Measurements from ENCODE around the gene GALNT16. TPM values are rescaled to one million over a fixed set of nuclear protein-coding genes. Genes with fewer than 3 reads are reported as not detected.

The GALNT16 gene
- total RNA-seq, 4 donors from 2014 or later, result 4.4 to 47.9 (median 11.6) TPM

DNA sequence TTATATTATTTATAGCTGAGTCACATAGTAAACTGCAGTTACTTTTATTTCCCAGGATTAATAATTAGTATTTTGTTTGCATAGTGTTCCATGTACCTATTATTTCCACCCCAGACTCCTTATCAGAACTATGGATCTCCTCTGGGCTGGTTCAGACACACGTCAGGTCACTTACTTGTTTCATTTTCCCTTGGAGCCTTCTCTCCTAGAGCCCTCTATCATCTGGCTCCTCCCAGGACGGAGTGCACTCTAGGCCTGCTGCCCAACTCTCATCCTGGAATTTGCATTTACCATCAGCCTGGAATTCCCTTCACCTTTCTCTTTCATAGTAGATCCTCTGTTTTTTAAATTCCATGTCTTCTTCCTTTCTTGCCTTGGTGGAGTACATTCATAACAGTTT is 28.5 kb upstream of the GALNT16 start:
- TF ChIP-seq POLR2A (IDR thresholded peaks at IDR 0.05), result no peak
- TF ChIP-seq, protein P1, sequence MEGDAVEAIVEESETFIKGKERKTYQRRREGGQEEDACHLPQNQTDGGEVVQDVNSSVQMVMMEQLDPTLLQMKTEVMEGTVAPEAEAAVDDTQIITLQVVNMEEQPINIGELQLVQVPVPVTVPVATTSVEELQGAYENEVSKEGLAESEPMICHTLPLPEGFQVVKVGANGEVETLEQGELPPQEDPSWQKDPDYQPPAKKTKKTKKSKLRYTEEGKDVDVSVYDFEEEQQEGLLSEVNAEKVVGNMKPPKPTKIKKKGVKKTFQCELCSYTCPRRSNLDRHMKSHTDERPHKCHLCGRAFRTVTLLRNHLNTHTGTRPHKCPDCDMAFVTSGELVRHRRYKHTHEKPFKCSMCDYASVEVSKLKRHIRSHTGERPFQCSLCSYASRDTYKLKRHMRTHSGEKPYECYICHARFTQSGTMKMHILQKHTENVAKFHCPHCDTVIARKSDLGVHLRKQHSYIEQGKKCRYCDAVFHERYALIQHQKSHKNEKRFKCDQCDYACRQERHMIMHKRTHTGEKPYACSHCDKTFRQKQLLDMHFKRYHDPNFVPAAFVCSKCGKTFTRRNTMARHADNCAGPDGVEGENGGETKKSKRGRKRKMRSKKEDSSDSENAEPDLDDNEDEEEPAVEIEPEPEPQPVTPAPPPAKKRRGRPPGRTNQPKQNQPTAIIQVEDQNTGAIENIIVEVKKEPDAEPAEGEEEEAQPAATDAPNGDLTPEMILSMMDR (IDR thresholded peaks at IDR 0.05), result no peak
- H3K36me3 ChIP-seq, result peaks cover 0 to 49% (median 0%) of the 10 kb centered on the region in 3 donors
- H3K4me1 ChIP-seq, result no peaks in the 10 kb centered on the region
- no peak overlapping the region for H3K27ac ChIP-seq
- no peaks in the 10 kb centered on the region for H3K27me3 ChIP-seq
- no peak for DNase-seq
- no peak overlapping the region for H3K4me3 ChIP-seq
- no peaks in the 10 kb centered on the region for H3K9me3 ChIP-seq

DNA sequence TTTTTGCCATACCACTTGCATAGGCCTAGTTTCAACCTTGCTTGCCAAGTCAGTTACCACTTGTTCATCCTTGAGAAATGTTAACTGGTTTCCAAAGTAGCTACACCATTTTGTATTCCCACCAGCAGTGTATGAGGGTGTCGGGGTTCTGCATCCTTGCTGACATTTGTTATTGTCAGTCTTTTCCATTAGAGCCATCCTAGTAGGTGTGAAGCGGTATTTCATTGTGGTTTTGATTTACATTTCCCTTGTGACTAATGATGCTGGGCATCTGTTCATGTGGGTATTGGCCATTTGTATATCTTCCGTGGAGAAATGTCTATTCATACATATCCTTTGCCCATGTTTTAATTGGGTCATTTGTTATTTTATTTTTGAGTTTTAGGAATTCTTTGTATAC is 27.6 kb upstream of the GALNT16 start:
- TF ChIP-seq, protein P1 (IDR thresholded peaks at IDR 0.05), result no peak
- no peak for TF ChIP-seq POLR2A (IDR thresholded peaks at IDR 0.05)
- Histone ChIP-seq H3K4me1 (no peaks in the 10 kb centered on the region), H3K4me3 (no peak overlapping the region), H3K36me3 (peaks cover 0 to 58% (median 0%) of the 10 kb centered on the region in 3 donors), H3K27me3 (no peaks in the 10 kb centered on the region), H3K9me3 (no peaks in the 10 kb centered on the region), H3K27ac (no peak overlapping the region)
- no peak for DNase-seq

DNA sequence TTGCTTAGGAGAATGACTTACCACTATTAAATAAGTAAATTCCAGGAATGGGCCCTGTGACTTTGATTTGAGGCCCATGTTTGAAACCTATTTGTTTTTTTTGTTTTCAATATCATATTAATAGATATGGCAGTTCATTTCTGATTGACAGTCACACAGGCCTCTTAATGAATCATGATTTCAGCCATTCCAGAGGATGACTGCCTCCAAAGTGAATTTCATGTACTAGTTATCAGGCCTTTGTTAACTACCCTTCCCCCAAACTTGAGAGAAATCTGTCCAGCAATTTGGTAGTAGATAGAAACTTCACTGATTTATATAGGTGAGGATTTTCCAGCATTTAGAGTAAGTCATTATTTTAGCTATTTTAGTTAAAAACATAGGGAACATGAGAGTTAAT is 25.9 kb upstream of the GALNT16 start:
- H3K27me3 ChIP-seq, result no peaks in the 10 kb centered on the region
- H3K4me1 ChIP-seq, result no peaks in the 10 kb centered on the region
- TF ChIP-seq, protein P1 (IDR thresholded peaks at IDR 0.05), result no peak
- TF ChIP-seq POLR2A (IDR thresholded peaks at IDR 0.05), result no peak
- H3K27ac ChIP-seq, result no peak overlapping the region
- no peaks in the 10 kb centered on the region for H3K9me3 ChIP-seq
- peaks cover 0 to 72% (median 0%) of the 10 kb centered on the region in 3 donors for H3K36me3 ChIP-seq
- H3K4me3 ChIP-seq, result no peak overlapping the region
- no peak for DNase-seq

DNA sequence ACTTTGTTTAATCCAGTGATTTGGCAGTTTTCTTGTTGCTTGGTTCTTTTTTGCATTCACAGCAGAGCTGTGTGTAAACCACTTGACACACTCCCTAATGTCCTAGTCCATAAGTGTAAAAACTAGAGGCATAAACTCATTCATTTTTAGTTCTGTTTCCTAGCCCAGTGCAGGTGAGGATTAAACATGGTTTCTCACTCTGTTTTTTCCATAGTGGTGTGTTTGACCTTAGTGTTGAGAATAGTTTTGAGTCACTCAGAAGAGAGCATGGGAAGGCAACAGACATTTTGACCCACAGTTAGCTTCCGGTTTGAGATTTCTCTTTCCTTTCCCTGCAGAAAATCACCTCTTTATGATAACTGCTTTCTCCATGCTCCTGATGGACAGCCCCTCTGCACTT is 24.2 kb upstream of the GALNT16 start:
- no peak overlapping the region for H3K4me3 ChIP-seq
- no peak overlapping the region for H3K27ac ChIP-seq
- TF ChIP-seq, protein P1 (IDR thresholded peaks at IDR 0.05), result no peak
- no peak for TF ChIP-seq POLR2A (IDR thresholded peaks at IDR 0.05)
- no peaks in the 10 kb centered on the region for H3K4me1 ChIP-seq
- H3K36me3 ChIP-seq, result peaks cover 0 to 69% (median 0%) of the 10 kb centered on the region in 3 donors
- no peak for DNase-seq
- H3K27me3 ChIP-seq, result no peaks in the 10 kb centered on the region
- H3K9me3 ChIP-seq, result no peaks in the 10 kb centered on the region

DNA sequence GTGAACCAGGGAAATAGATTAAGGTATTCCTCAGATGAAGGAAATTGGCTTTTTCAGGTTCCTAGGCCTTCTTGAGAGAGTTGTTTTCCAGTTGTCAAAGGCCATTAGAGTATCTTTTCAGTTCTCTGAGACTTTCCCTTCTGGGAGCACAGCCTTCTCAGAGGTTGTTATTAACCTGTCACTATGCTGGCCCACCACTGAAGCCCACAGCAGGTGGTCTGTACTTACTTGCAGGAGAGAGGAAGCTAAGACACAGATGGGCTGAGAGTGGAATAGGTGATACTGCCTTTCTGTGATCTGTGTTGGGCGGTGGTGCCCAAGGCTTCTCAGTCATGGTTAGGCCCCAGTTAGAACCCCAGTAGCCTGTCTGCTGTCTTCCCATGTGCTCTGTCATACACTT is 22.8 kb upstream of the GALNT16 start:
- no peak overlapping the region for H3K27ac ChIP-seq
- no peaks in the 10 kb centered on the region for H3K27me3 ChIP-seq
- H3K9me3 ChIP-seq, result no peaks in the 10 kb centered on the region
- no peak overlapping the region for H3K4me3 ChIP-seq
- peaks cover 0 to 70% (median 0%) of the 10 kb centered on the region in 3 donors for H3K36me3 ChIP-seq
- TF ChIP-seq, protein P1 (IDR thresholded peaks at IDR 0.05), result no peak
- TF ChIP-seq POLR2A (IDR thresholded peaks at IDR 0.05), result no peak
- DNase-seq, result no peak
- H3K4me1 ChIP-seq, result peaks cover 0 to 4% (median 0%) of the 10 kb centered on the region in 4 donors

DNA sequence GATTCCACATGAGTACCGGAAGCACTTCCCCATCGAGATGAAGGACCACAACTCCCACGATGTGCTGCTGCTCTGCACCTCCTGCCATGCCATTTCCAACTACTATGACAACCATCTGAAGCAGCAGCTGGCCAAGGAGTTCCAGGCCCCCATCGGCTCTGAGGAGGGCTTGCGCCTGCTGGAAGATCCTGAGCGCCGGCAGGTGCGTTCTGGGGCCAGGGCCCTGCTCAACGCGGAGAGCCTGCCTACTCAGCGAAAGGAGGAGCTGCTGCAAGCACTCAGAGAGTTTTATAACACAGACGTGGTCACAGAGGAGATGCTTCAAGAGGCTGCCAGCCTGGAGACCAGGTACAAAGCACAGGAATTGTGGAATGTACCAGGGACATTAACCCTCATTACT is 22.4 kb upstream of the GALNT16 start:
- no peak for DNase-seq
- H3K27me3 ChIP-seq, result no peaks in the 10 kb centered on the region
- H3K4me1 ChIP-seq, result peaks cover 0 to 4% (median 0%) of the 10 kb centered on the region in 4 donors
- H3K27ac ChIP-seq, result no peak overlapping the region
- no peaks in the 10 kb centered on the region for H3K9me3 ChIP-seq
- no peak overlapping the region for H3K4me3 ChIP-seq
- TF ChIP-seq, protein P1 (IDR thresholded peaks at IDR 0.05), result no peak
- TF ChIP-seq POLR2A (IDR thresholded peaks at IDR 0.05), result no peak
- peaks cover 0 to 66% (median 0%) of the 10 kb centered on the region in 3 donors for H3K36me3 ChIP-seq
